Left lung (tissue), 10 donors: ENCODE data around the gene KEAP1. TPM values are rescaled to one million over a fixed set of nuclear protein-coding genes. Genes with fewer than 3 reads are reported as not detected.
"Not testable (repeated sequence)": the region's sequence is repeated elsewhere in the genome, so short reads cannot be mapped to it uniquely, and the experiment has no call there.

ENCODE experiments used
- ATAC-seq: fragments of 200-7000 bp; cut with Tn5 transposase; one replicate; pipeline ENCODE4 v1.9.1; 2020; ENCODE audit warnings: moderate library complexity
- DNase-seq, 4 donors: peaks; one replicate each; pipeline ENCODE4 v3.0.0-alpha.2; 2013 to 2020
- H3K27ac ChIP-seq, 2 donors: fragments of 200-600 bp; sonication (generic) in 1 of 2; one replicate each; pipeline versions ENCODE4 v1.5.0 to v1.8.0; 2020 to 2021
- H3K27me3 ChIP-seq, 2 donors: fragments of 200-600 bp; sonication (generic) in 1 of 2; one replicate each; pipeline versions ENCODE4 v1.5.0 to v1.8.0; 2020 to 2021
- H3K36me3 ChIP-seq, 2 donors: fragments of 200-600 bp; sonication (generic) in 1 of 2; one replicate each; pipeline versions ENCODE4 v1.5.0 to v1.8.0; 2020 to 2021
- H3K4me1 ChIP-seq, 2 donors: fragments of 200-600 bp; one replicate each; pipeline ENCODE4 v1.8.0; 2021
- H3K4me3 ChIP-seq, 2 donors: fragments of 200-600 bp; sonication (generic) in 1 of 2; one replicate each; pipeline versions ENCODE4 v1.5.0 to v1.8.0; 2020 to 2021; ENCODE audit warnings: mild to moderate bottlenecking in 1 of 2
- H3K9me3 ChIP-seq, 2 donors: fragments of 200-600 bp; sonication (generic) in 1 of 2; one replicate each; pipeline versions ENCODE4 v1.5.0 to v1.8.0; 2020 to 2021
- CTCF ChIP-seq, 2 donors: fragments of 200-600 bp; sonication (generic) in 1 of 2; IDR thresholded peaks; one replicate each; pipeline versions ENCODE4 v1.5.0 to v1.8.0; 2021; ENCODE audit warnings: antibody characterized with exemption in 2 of 2
- intact Hi-C, 2 donors: fragments of 100-400 bp; cut with DNase I; formaldehyde crosslinking; loops; one replicate each; pipeline versions ENCODE4 v1.11.2 to v1.14.2; 2022
- polyA plus RNA-seq, 6 donors: library from polyadenylated mRNA; unstranded; fragments of 120-200 nt; gene quantifications; one replicate each; pipeline ENCODE4 v1.2.1, GENCODE V29; 2013; ENCODE audit not compliant: insufficient read length in 6 of 6
- total RNA-seq, 2 donors: library from RNA; stranded (reverse); fragmentation: NEBNext Ultra II Directional; extraction: Animal tissue kit (Norgen Biotek cat#: 25700); gene quantifications; one replicate each; pipeline ENCODE4 v1.2.1, GENCODE V29; 2021
- donor health status: DM: no; HTN: yes; CAD: no.
- donor health status: DM: no; HTN: no; CAD: no.

Gene KEAP1
- total and polyA plus RNA-seq, 8 donors: 56.0 to 82.2 (median 75.8) TPM

GRCh38 chr19:10544242-10544752 lies 41.1 kb upstream of the KEAP1 start:
- H3K9me3 ChIP-seq: no peaks in the 10 kb centered on the region
- H3K36me3 ChIP-seq: peaks cover 0 to 30% of the 10 kb centered on the region in 2 donors
- H3K4me1 ChIP-seq: peaks cover 7 to 36% of the 10 kb centered on the region in 2 donors
- TF ChIP-seq CTCF (IDR thresholded peaks at IDR 0.05): no peak
- H3K27me3 ChIP-seq: no peaks in the 10 kb centered on the region
- H3K4me3 ChIP-seq: peak overlapping the region; percentile 87 to 92
- peak; percentile 51 for ATAC-seq
- intact Hi-C loops: no loop called here
- peak in 1 of 4 donors; percentile 81 for DNase-seq
- H3K27ac ChIP-seq: peak overlapping the region; percentile 77 to 85

DNA sequence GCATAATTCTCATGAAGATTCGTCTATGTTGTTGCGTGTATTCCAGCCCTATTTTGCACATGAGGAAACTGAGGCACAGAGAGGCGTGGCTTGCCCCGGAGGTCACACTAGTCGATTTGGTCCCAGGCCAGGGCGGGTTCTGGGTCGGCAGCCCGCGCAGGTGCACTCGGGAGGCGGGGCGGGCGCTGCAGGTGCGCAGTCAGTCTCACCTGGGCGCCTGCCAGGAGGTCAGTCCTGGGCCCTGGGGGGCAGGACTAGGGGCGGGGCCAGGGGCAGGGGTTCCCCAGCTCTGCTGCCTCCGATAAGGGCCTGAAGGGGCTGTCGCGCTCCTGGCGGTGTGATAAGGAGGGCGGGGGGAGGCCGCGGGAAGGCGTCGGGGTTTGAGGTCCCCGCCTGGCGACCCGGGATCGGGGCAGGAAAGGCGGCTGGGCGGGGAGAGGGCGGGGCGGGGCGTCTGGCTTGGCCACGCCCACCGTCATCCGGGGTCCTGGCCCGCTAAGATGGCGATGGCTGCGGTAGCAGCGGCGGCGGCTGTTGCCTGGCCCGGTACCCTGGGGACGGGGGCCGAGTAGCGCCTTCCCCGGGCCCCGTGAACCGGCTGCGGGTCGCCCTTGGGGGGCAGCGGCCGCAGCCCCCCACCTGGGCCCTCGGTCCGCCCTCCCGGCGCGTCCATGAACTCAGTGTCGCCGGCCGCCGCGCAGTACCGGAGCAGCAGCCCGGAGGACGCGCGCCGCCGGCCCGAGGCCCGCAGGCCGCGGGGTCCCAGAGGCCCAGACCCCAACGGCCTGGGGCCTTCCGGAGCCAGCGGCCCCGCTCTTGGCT lies 40.5 kb upstream of the KEAP1 start, which contains the start of gene ATG4D:
Gene ATG4D, plus strand, starts transcription at position 485 of the 822 bp plus-strand sequence. Its CDS starts 187 bp downstream, at position 672.
- intact Hi-C loops: no loop called here
- DNase-seq (peak; percentile 63 to 95 (median 88)), ATAC-seq (peak; percentile 93)

DNA sequence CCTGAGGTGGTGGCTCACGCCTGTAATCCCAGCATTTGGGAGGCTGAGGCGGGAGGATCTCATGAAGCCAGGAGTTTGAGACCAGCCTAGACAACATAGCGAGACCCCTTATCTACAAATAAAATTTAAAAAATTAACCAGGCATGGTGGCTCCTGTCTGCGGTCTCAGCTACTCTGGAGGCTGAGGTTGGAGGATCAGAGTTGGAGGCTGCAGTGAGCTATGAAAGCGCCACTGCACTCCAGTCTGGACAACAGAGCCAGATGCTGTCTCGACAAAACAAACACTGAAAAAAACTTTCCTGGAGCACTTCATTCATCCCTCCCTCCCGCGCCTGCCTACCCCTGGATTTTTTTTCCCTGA lies 39.9 kb upstream of the KEAP1 start:
- peak overlapping the region in 1 of 2 donors; percentile 92 for H3K4me3 ChIP-seq
- intact Hi-C loops: no loop called here
- TF ChIP-seq CTCF (IDR thresholded peaks at IDR 0.05): no peak
- ATAC-seq (peak; percentile 1), DNase-seq (no peak)
- peaks cover 0 to 12% of the 10 kb centered on the region in 2 donors for H3K27me3 ChIP-seq
- H3K4me1 ChIP-seq: peaks cover 7 to 41% of the 10 kb centered on the region in 2 donors
- no peak overlapping the region for H3K27ac ChIP-seq
- H3K9me3 ChIP-seq: no peaks in the 10 kb centered on the region
- peaks cover 0 to 17% of the 10 kb centered on the region in 2 donors for H3K36me3 ChIP-seq

More for the DNA sequence above, 40.5 kb upstream of the KEAP1 start, which contains the start of gene ATG4D:
- TF ChIP-seq CTCF (IDR thresholded peaks at IDR 0.05): no peak
- H3K27ac ChIP-seq: peak within 1 kb of the TSS; percentile 77 to 85
- peak within 1 kb of the TSS; percentile 87 to 92 for H3K4me3 ChIP-seq
- peaks cover 7 to 41% of the 10 kb centered on the region in 2 donors for H3K4me1 ChIP-seq
- peaks cover 0 to 23% of the 10 kb centered on the region in 2 donors for H3K36me3 ChIP-seq
- H3K27me3 ChIP-seq: peaks cover 0 to 6% of the 10 kb centered on the region in 2 donors
- no peaks in the 10 kb centered on the region for H3K9me3 ChIP-seq

GRCh38 chr19:10539016-10539415 lies 35.9 kb upstream of the KEAP1 start:
- DNase-seq, intact Hi-C loops, H3K27ac ChIP-seq, ATAC-seq, H3K4me3 ChIP-seq, H3K36me3 ChIP-seq, H3K9me3 ChIP-seq: not testable (repeated sequence)
- peaks cover 0 to 23% of the 10 kb centered on the region in 2 donors for H3K4me1 ChIP-seq
- peaks cover 0 to 21% of the 10 kb centered on the region in 2 donors for H3K27me3 ChIP-seq

DNA sequence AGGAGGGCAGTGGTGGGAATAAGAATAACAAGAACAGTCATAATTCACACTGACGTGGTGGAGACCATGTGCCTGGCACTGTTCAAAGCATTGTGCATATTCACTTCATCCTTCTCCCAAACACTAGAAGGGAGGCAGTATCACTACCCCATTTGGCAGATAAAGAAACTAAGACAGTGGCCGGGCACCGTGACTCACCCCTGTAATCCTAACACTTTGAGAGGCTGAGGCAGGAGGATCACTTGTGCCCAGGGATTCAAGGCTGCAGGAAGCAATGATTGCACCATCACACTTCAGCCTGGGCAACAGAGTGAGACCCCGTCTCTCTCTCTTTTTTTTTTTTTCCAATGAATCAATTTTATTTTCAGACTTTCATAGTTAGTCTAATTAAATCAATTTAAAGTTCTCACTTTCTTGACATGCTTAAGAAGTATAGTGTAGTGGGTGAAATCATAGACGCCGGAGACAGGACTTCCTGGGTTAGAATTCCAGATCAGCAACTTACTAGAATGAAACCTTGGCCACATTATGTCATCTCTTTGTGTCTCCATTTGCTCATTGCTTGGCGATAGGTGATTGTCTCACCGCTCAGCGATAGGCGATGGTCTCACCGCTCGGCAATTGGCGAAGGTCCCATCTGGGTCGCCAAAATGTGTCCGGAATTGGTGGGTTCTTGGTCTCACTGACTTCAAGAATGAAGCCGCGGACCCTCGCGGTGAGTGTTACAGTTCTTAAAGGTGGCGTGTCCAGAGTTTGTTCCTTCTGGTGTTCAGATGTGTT lies 35.2 kb upstream of the KEAP1 start:
- ATAC-seq: no peak
- TF ChIP-seq CTCF (IDR thresholded peaks at IDR 0.05): no peak
- H3K9me3 ChIP-seq: no peaks in the 10 kb centered on the region
- H3K27me3 ChIP-seq: peaks cover 0 to 21% of the 10 kb centered on the region in 2 donors
- no peak overlapping the region for H3K27ac ChIP-seq
- no peak overlapping the region for H3K4me3 ChIP-seq
- peaks cover 0 to 21% of the 10 kb centered on the region in 2 donors for H3K4me1 ChIP-seq
- H3K36me3 ChIP-seq: no peaks in the 10 kb centered on the region
- intact Hi-C loops: no loop called here
- no peak for DNase-seq
